GM23248 (cell line): ENCODE results near the gene IGFLR1. TPM values are rescaled to one million over a fixed set of nuclear protein-coding genes. Genes with fewer than 3 reads are reported as not detected.

Experiments
- DNase-seq: peaks from one replicate; pipeline ENCODE4 v3.0.0-alpha.2; 2015
- H2AFZ ChIP-seq: fragments of 200-600 bp; sonication (generic); 2 replicates; pipeline ENCODE4 v1.6.1; 2016; ENCODE audit warnings: antibody characterized with exemption
- H3F3A ChIP-seq: fragments of 200-600 bp; sonication (generic); 2 replicates; pipeline ENCODE4 v1.6.1; 2016; ENCODE audit warnings: mild to moderate bottlenecking, antibody characterized with exemption, mixed run types; ENCODE audit not compliant: insufficient read depth
- H3K27ac ChIP-seq: fragments of 200-600 bp; sonication (generic); 2 replicates; pipeline ENCODE4 v1.5.1; 2016; ENCODE audit warnings: mild to moderate bottlenecking
- H3K27me3 ChIP-seq: fragments of 200-600 bp; sonication (generic); replicated peaks from 2 replicates; pipeline ENCODE4 v1.6.1; 2016; ENCODE audit warnings: mild to moderate bottlenecking; ENCODE audit not compliant: insufficient read depth
- H3K36me3 ChIP-seq: fragments of 200-600 bp; sonication (generic); 2 replicates; pipeline ENCODE4 v1.6.1; 2016; ENCODE audit warnings: low read depth, mild to moderate bottlenecking
- H3K4me1 ChIP-seq: fragments of 200-600 bp; sonication (generic); 2 replicates; pipeline ENCODE4 v1.6.1; 2016; ENCODE audit warnings: mild to moderate bottlenecking; ENCODE audit not compliant: insufficient read depth
- H3K4me2 ChIP-seq: fragments of 200-600 bp; sonication (generic); one replicate; pipeline ENCODE4 v1.6.1; 2016; ENCODE audit warnings: mild to moderate bottlenecking; ENCODE audit not compliant: unreplicated experiment
- H3K4me3 ChIP-seq: fragments of 200-600 bp; sonication (generic); 2 replicates; pipeline ENCODE4 v1.5.1; 2016; ENCODE audit warnings: mild to moderate bottlenecking
- H3K79me2 ChIP-seq: fragments of 200-600 bp; sonication (generic); 2 replicates; pipeline ENCODE4 v1.6.1; 2016; ENCODE audit warnings: mild to moderate bottlenecking; ENCODE audit not compliant: insufficient read depth
- H3K9ac ChIP-seq: fragments of 200-600 bp; sonication (generic); 2 replicates; pipeline ENCODE4 v1.6.1; 2016; ENCODE audit warnings: mild to moderate bottlenecking
- H3K9me2 ChIP-seq: fragments of 200-600 bp; sonication (generic); 2 replicates; pipeline ENCODE4 v1.6.1; 2016; ENCODE audit warnings: mixed run types, mild to moderate bottlenecking, moderate library complexity; ENCODE audit not compliant: insufficient read depth
- H3K9me3 ChIP-seq: fragments of 200-600 bp; sonication (generic); one replicate; pipeline ENCODE4 v1.6.1; 2017; ENCODE audit warnings: low read depth
- H4K20me1 ChIP-seq: fragments of 200-600 bp; sonication (generic); 2 replicates; pipeline ENCODE4 v1.6.0; 2016; ENCODE audit not compliant: insufficient read depth
- EZH2 ChIP-seq: fragments of 200-600 bp; sonication (generic); IDR thresholded peaks from 2 replicates; pipeline ENCODE4 v1.6.1; 2018; ENCODE audit warnings: antibody characterized with exemption, mild to moderate bottlenecking; ENCODE audit not compliant: insufficient read depth, poor library complexity, severe bottlenecking
- EZH2phosphoT487 ChIP-seq: fragments of 200-600 bp; sonication (generic); IDR thresholded peaks from 2 replicates; pipeline ENCODE4 v1.6.1; 2018; ENCODE audit warnings: antibody characterized with exemption, moderate library complexity, mild to moderate bottlenecking, low read depth; ENCODE audit not compliant: insufficient read depth
- WGBS, 2 experiments: methylation state at CpG; one replicate each; pipeline ENCODE4 v1.1.6; 2015 to 2017; ENCODE audit warnings: low lambda C conversion rate in 2 of 2, low coverage in 1 of 2; ENCODE audit errors: missing lambda C conversion rate in 2 of 2; 5-methylcytosine and 5-hydroxymethylcytosine counted together
- in situ Hi-C: fragments of 300-500 bp; cut with MboI; formaldehyde crosslinking; loops from 2 replicates; pipeline ENCODE4 v1.15.0; 2020
- polyA plus RNA-seq: library from polyadenylated mRNA; unstranded; fragments of >200 nt; fragmentation: Nextera tagmentation; extraction: Ambion mirVana; gene quantifications from 2 replicates; pipeline ENCODE4 v1.2.1, GENCODE V29; 2016
- total RNA-seq: library from RNA; depleted of rRNA; stranded (reverse); fragments of >200 nt; shearing (Covaris generic); gene quantifications from 2 replicates; pipeline ENCODE4 v1.2.3, GENCODE V29; 2014

The IGFLR1 gene
- total and polyA plus RNA-seq, 2 experiments from 2014 or later = 1.4 to 3.2 TPM

GRCh38 chr19:35746087-35746462 lies 3.8 kb upstream of the IGFLR1 start:
- in situ Hi-C loops = no loop called here
- 15 to 18% methylated on average over 4 of the region's 4 CpGs for WGBS, 2 experiments
- peaks cover 21% of the 10 kb centered on the region; the same call in 1 of the 2 replicates for H3K4me1 ChIP-seq

GRCh38 chr19:35745328-35746086 lies 3.3 kb upstream of the IGFLR1 start, which contains the start of the genes PSENEN and U2AF1L4:
Gene PSENEN (plus strand): TSS chr19:35745651. CDS start chr19:35745931, 280 bp downstream.
Gene U2AF1L4 (minus strand): TSS chr19:35745418. CDS start chr19:35745391, 27 bp downstream.
- WGBS, 2 experiments = 0 to 2% methylated on average over 40 of the region's 40 CpGs
- DNase-seq = peak; percentile 100
- H3K9ac ChIP-seq = peak within 1 kb of the TSS; percentile 100
- in situ Hi-C loops = no loop called here
- H3K79me2 ChIP-seq = peaks cover 54% of the 10 kb centered on the region
- H3K27ac ChIP-seq = peak within 1 kb of the TSS; percentile 100
- peak within 1 kb of the TSS; percentile 92 for H2AFZ ChIP-seq
- H3K9me3 ChIP-seq = no peaks in the 10 kb centered on the region
- no peaks in the 10 kb centered on the region for H4K20me1 ChIP-seq
- no peaks in the 10 kb centered on the region for H3F3A ChIP-seq
- TF ChIP-seq EZH2phosphoT487 (no peak), EZH2 (no peak)
- H3K4me2 ChIP-seq = peak within 1 kb of the TSS; percentile 92
- H3K4me1 ChIP-seq = peaks cover 21% of the 10 kb centered on the region; the same call in 1 of the 2 replicates
- no peaks in the 10 kb centered on the region for H3K9me2 ChIP-seq
- H3K36me3 ChIP-seq = no peaks in the 10 kb centered on the region
- no peaks in the 10 kb centered on the region for H3K27me3 ChIP-seq
- peak within 1 kb of the TSS; percentile 98 for H3K4me3 ChIP-seq

More at GRCh38 chr19:35746087-35746462, 3.8 kb upstream of the IGFLR1 start:
- DNase-seq = peak; percentile 21
- no peaks in the 10 kb centered on the region for H4K20me1 ChIP-seq
- peak overlapping the region; percentile 100 for H3K27ac ChIP-seq
- peak overlapping the region; percentile 73; the same call in 1 of the 2 replicates for H2AFZ ChIP-seq
- H3K4me3 ChIP-seq = peak overlapping the region; percentile 98
- H3K36me3 ChIP-seq = no peaks in the 10 kb centered on the region
- H3K9me3 ChIP-seq = no peaks in the 10 kb centered on the region
- H3K79me2 ChIP-seq = peaks cover 59% of the 10 kb centered on the region
- no peak for TF ChIP-seq EZH2phosphoT487
- TF ChIP-seq EZH2 = no peak
- H3K4me2 ChIP-seq = peak overlapping the region; percentile 85
- no peaks in the 10 kb centered on the region for H3K27me3 ChIP-seq
- peak overlapping the region; percentile 100 for H3K9ac ChIP-seq
- H3K9me2 ChIP-seq = no peaks in the 10 kb centered on the region
- H3F3A ChIP-seq = no peaks in the 10 kb centered on the region

DNA sequence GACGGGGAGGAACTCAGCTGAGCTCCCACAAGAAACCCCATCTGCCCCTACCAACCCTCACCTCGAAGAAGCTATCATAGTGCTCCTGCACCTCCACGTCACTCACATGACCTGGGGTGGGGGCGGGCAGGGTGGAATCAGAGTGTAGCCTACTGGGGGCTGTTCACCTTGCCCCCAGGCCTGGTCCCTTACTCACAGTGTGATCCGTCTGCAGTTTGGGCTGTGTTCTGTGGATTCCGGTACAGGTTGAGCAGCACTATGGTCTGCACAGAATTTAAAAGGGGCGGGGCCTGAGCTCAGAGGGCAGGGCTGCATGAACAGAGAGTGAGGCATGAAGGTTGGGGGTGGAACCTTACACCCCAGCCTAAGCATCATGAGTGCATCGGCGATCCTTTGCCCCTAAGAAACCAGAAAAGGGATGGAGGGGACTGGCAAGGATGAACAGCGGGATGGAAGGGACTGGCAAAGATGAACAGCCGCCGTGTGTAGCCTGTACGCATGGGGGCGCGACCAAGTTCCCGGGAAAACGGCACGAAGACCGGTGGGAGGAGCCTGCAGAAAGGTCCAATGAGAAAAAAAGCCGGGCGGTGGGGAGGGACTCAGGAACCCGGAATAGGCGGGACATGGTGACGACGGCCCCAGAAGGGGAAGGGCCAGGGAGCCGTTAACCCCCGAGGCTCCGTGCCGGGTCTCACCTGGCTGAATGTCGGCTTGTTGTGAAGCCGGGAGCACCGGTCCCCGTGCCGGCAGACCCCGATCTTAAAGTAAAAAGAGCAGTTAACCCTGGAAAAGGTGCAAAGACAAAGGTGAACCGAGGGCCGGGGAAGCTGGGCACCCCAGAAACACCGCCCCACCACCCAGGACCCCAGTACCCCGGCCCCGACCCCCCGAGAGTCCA lies 2.4 kb upstream of the IGFLR1 start:
- peak overlapping the region; percentile 92 for H3K4me2 ChIP-seq
- H3K4me3 ChIP-seq = peak overlapping the region; percentile 98
- peak overlapping the region; percentile 100 for H3K9ac ChIP-seq
- no peaks in the 10 kb centered on the region for H3K9me2 ChIP-seq
- TF ChIP-seq EZH2 (no peak), EZH2phosphoT487 (no peak)
- DNase-seq = peak; percentile 99
- peak overlapping the region; percentile 100 for H3K27ac ChIP-seq
- H2AFZ ChIP-seq = peak overlapping the region; percentile 92
- no peaks in the 10 kb centered on the region for H4K20me1 ChIP-seq
- peaks cover 19% of the 10 kb centered on the region; the same call in 1 of the 2 replicates for H3K4me1 ChIP-seq
- in situ Hi-C loops = no loop called here
- WGBS, 2 experiments = 6% methylated on average over 41 of the region's 41 CpGs
- no peaks in the 10 kb centered on the region for H3K9me3 ChIP-seq
- H3K36me3 ChIP-seq = no peaks in the 10 kb centered on the region
- peaks cover 2% of the 10 kb centered on the region; the same call in 1 of the 2 replicates for H3F3A ChIP-seq
- H3K79me2 ChIP-seq = peaks cover 46% of the 10 kb centered on the region
- H3K27me3 ChIP-seq = no peaks in the 10 kb centered on the region
